Hepatocyte (in vitro differentiated cells): Measurements from ENCODE around the gene CD44.

ENCODE experiments used
- EZH2phosphoT487 ChIP-seq: fragments of 200-600 bp; sonication (generic); IDR thresholded peaks from one replicate; pipeline ENCODE4 v1.6.1; 2018; ENCODE audit warnings: antibody characterized with exemption, mild to moderate bottlenecking, low read depth, moderate library complexity; ENCODE audit not compliant: unreplicated experiment, severe bottlenecking
- TF ChIP-seq, protein P1 (sequence below): fragments of 200-600 bp; sonication (generic); IDR thresholded peaks from 2 replicates; pipeline ENCODE4 v1.5.1; 2016; ENCODE audit warnings: antibody characterized with exemption, mild to moderate bottlenecking; ENCODE audit not compliant: poor library complexity

DNA sequence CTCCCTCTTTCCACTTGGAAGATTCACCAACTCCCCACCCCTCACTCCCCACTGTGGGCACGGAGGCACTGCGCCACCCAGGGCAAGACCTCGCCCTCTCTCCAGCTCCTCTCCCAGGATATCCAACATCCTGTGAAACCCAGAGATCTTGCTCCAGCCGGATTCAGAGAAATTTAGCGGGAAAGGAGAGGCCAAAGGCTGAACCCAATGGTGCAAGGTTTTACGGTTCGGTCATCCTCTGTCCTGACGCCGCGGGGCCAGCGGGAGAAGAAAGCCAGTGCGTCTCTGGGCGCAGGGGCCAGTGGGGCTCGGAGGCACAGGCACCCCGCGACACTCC lies 397 bp upstream of the CD44 start:
- TF ChIP-seq, protein P1, sequence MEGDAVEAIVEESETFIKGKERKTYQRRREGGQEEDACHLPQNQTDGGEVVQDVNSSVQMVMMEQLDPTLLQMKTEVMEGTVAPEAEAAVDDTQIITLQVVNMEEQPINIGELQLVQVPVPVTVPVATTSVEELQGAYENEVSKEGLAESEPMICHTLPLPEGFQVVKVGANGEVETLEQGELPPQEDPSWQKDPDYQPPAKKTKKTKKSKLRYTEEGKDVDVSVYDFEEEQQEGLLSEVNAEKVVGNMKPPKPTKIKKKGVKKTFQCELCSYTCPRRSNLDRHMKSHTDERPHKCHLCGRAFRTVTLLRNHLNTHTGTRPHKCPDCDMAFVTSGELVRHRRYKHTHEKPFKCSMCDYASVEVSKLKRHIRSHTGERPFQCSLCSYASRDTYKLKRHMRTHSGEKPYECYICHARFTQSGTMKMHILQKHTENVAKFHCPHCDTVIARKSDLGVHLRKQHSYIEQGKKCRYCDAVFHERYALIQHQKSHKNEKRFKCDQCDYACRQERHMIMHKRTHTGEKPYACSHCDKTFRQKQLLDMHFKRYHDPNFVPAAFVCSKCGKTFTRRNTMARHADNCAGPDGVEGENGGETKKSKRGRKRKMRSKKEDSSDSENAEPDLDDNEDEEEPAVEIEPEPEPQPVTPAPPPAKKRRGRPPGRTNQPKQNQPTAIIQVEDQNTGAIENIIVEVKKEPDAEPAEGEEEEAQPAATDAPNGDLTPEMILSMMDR, result no peak
- no peak for TF ChIP-seq EZH2phosphoT487
